Measurements from ENCODE around the gene HOXD10.

Gene HOXD10

GRCh38 chr2:176115883-176116813, at the start of gene HOXD10:
Gene HOXD10, plus strand, starts transcription at chr2:176116778. Its CDS starts 56 bp downstream, at chr2:176116834.
- peak; percentile 87 for DNase-seq

- no peak for DNase-seq
Measured at GRCh38 chr2:176067589-176068418, 48.8 kb upstream of the HOXD10 start.

GRCh38 chr2:176068419-176068832, 48.2 kb upstream of the HOXD10 start:
- DNase-seq = no peak

- DNase-seq = no peak
Measured at GRCh38 chr2:176071330-176072291, 45.0 kb upstream of the HOXD10 start.

- no peak for DNase-seq
Measured at GRCh38 chr2:176072292-176072669, 44.3 kb upstream of the HOXD10 start.

GRCh38 chr2:176072951-176073904, 43.4 kb upstream of the HOXD10 start:
- DNase-seq = no peak

- no peak for DNase-seq
Measured at GRCh38 chr2:176074919-176075425, 41.6 kb upstream of the HOXD10 start.

- DNase-seq = no peak
Measured at GRCh38 chr2:176075481-176075880, 41.1 kb upstream of the HOXD10 start.

GRCh38 chr2:176076063-176076462, 40.5 kb upstream of the HOXD10 start:
- DNase-seq = no peak

GRCh38 chr2:176076796-176077195, 39.8 kb upstream of the HOXD10 start:
- no peak for DNase-seq

GRCh38 chr2:176078541-176079284, 37.9 kb upstream of the HOXD10 start:
- no peak for DNase-seq

GRCh38 chr2:176079285-176079830, 37.2 kb upstream of the HOXD10 start:
- no peak for DNase-seq

- DNase-seq = no peak
Measured at GRCh38 chr2:176079831-176080539, 36.6 kb upstream of the HOXD10 start.

- DNase-seq = no peak
Measured at GRCh38 chr2:176080540-176081375, 35.8 kb upstream of the HOXD10 start.

GRCh38 chr2:176081376-176081836, 35.2 kb upstream of the HOXD10 start:
- no peak for DNase-seq

- DNase-seq = no peak
Measured at GRCh38 chr2:176081837-176082524, 34.6 kb upstream of the HOXD10 start.

GRCh38 chr2:176082525-176082823, 34.1 kb upstream of the HOXD10 start:
- no peak for DNase-seq
